IPS-15b (cell line): ENCODE measurements around the gene CLDN10.

Experiments used
- H3K27me3 ChIP-seq: one replicate; pipeline ENCODE4 v1.6.1; 2013; ENCODE audit warnings: low read length; ENCODE audit not compliant: control insufficient read depth, insufficient read depth
- H3K36me3 ChIP-seq: one replicate; pipeline ENCODE4 v1.6.1; 2013; ENCODE audit warnings: low read length; ENCODE audit not compliant: control insufficient read depth, insufficient read depth
- H3K4me1 ChIP-seq: one replicate; pipeline ENCODE4 v1.6.1; 2013; ENCODE audit warnings: mild to moderate bottlenecking, low read length; ENCODE audit not compliant: control insufficient read depth, insufficient read depth
- H3K4me3 ChIP-seq: one replicate; pipeline ENCODE4 v1.5.1; 2013; ENCODE audit warnings: low read depth, low read length
- H3K9ac ChIP-seq: one replicate; pipeline ENCODE4 v1.6.1; 2013; ENCODE audit warnings: low read depth, mild to moderate bottlenecking, low read length
- H3K9me3 ChIP-seq: one replicate; pipeline ENCODE4 v1.6.1; 2013; ENCODE audit warnings: mild to moderate bottlenecking, low read length; ENCODE audit not compliant: control insufficient read depth, insufficient read depth

Gene CLDN10

GRCh38 chr13:95627590-95627989, 75.1 kb downstream of the CLDN10 start:
- Histone ChIP-seq H3K9ac (no peak overlapping the region), H3K4me1 (no peaks in the 10 kb centered on the region), H3K36me3 (peaks cover 3% of the 10 kb centered on the region), H3K4me3 (no peak overlapping the region), H3K27me3 (no peaks in the 10 kb centered on the region), H3K9me3 (no peaks in the 10 kb centered on the region)

DNA sequence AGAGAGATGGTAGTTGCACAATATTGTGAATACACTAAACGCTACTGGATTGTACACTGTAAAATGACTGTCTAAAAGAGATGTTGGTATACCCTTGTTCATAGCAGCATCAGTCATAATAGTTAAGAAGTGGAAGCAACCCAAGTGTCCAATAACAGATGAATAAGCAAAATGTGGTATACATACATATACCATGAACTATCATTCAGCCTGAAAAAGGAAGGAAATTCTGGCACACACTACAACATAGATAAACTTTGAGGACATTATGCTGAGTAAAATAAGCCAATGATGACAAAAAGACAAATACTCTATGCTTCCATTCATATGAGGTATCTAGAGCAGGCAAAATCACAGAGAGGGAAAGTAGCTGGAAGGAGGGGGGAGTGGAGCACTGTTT, 76.0 kb downstream of the CLDN10 start:
- Histone ChIP-seq H3K4me3 (no peak overlapping the region), H3K27me3 (no peaks in the 10 kb centered on the region), H3K9me3 (no peaks in the 10 kb centered on the region), H3K9ac (no peak overlapping the region), H3K4me1 (no peaks in the 10 kb centered on the region), H3K36me3 (peaks cover 3% of the 10 kb centered on the region)

GRCh38 chr13:95629071-95629470, 76.6 kb downstream of the CLDN10 start:
- H3K9ac ChIP-seq, result no peak overlapping the region
- no peaks in the 10 kb centered on the region for H3K4me1 ChIP-seq
- H3K4me3 ChIP-seq, result no peak overlapping the region
- H3K27me3 ChIP-seq, result no peaks in the 10 kb centered on the region
- H3K9me3 ChIP-seq, result no peaks in the 10 kb centered on the region
- peaks cover 3% of the 10 kb centered on the region for H3K36me3 ChIP-seq
